Stimulated activated CD4-positive, alpha-beta T cell treated with anti-CD3 and anti-CD28 coated beads, Interleukin-4, amount 100 ng/mL, for 4 hours (primary cell): Measurements from ENCODE around the gene CRELD1.

ENCODE experiments used
- DNase-seq, 2 experiments: peaks; one replicate each; pipeline ENCODE4 v3.0.0-alpha.2; 2020

Gene CRELD1

GRCh38 chr3:9906480-9906879, 27.2 kb upstream of the CRELD1 start:
- DNase-seq: no peak

DNA sequence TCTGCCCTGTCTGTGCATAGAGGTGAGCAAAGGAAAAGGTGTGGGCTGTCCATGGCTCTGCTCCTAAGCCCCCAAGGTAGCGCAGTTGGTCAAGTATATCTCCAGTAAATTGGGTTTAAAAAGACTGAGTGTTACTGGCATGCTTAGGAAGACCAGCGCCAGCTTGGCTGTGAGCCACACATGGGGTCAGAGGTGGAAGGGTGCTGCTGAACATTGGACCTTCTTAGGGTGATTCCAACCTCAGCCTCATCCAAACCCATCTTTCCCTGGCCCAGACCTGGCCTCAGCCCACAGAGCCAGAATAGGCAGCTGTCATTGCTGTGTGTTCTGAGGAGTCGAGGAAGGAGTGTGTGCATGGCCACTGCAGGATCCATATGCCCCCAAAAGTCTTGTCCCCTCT, 25.3 kb upstream of the CRELD1 start:
- no peak for DNase-seq

DNA sequence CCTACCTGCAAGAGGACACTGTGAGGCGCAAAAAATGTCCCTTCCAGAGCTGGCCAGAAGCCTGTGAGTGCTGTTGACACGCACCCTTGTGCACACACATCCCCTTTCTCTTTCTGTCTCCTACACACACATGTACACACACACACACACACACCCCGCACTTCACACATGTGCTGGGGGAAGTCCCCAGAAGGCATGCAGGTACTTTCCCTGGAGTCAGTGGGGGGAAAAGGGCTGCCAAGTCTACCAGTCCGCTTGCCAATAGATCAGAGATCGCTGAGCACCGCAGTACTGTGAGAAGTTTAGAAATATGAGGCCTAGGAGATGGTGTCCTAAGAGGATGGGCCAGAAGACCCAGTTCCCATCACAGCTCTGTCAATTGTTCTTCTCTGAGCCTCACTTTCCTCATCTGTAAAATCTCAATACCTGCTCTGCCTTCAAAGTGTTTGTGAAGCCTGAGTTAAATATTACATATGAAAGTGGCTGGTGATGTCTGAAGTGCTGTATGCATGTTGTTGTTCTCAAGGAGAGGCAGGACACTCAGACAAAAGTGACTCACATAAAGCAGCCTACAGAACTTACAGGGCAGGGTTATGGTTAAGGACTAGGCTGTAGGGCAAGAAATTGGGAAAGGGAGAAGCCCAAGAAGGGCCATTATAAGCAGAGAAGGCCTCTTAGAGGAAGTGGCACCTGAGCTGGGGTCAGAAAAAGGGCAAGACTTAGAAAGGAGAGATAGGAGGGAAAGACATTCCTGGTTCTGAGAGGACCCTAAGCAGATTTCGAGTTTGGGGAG, 24.2 kb upstream of the CRELD1 start:
- peak in 1 of 2 experiments; percentile 26 for DNase-seq

GRCh38 chr3:9911863-9912262, 21.8 kb upstream of the CRELD1 start:
- no peak for DNase-seq

DNA sequence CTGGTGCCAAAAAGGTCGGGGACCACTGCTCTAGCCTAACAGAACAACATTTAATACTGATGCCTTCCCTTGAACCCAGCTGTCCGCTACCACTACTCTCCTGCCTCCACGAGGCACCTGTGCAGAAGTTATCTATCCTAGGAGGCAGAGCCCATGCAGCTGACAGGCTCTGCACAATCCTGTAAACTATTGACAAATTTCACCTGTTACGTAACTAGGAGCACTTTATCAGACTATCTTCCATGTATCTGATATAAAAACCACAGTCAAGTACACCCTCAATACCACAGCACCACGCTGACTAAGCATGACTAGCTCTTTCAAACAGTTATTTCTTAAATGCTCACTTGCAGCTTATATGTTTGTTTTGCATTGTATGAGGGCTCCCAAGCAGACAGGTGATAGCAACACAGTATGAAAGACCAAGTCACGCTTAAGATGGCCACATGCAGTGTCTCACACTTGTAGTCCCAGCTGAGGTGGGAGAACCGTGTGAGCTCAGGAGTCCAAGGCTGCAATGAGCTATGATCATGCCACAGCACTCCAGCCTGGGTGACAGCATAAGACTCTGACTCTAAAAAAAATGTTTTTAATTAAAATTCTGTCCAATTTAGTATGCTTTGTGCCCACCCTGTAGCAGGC, 21.2 kb upstream of the CRELD1 start:
- DNase-seq: no peak

- no peak for DNase-seq
Measured at GRCh38 chr3:9913601-9914000, 20.0 kb upstream of the CRELD1 start.

DNA sequence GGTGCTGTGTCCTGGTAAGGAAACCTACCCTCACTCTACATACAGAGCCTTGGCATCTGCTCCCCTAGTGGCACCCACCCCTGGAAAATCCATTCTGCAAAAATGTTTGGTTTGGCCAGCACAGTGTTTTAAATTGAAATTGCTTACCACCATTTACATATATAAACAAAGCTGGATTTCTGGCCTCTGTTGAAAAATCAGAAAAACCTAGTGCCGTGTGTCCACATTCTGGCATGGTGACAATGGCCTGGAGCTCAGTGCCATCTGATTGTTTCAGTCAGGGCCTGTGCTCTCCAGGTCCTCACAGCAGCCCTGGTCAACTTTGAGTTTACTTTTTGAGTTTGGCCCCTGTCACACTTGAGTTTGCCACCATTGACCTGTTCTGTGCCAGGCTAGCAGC, 19.6 kb upstream of the CRELD1 start:
- DNase-seq: no peak

- DNase-seq: no peak
Measured at GRCh38 chr3:9914559-9915253, 18.9 kb upstream of the CRELD1 start.

DNA sequence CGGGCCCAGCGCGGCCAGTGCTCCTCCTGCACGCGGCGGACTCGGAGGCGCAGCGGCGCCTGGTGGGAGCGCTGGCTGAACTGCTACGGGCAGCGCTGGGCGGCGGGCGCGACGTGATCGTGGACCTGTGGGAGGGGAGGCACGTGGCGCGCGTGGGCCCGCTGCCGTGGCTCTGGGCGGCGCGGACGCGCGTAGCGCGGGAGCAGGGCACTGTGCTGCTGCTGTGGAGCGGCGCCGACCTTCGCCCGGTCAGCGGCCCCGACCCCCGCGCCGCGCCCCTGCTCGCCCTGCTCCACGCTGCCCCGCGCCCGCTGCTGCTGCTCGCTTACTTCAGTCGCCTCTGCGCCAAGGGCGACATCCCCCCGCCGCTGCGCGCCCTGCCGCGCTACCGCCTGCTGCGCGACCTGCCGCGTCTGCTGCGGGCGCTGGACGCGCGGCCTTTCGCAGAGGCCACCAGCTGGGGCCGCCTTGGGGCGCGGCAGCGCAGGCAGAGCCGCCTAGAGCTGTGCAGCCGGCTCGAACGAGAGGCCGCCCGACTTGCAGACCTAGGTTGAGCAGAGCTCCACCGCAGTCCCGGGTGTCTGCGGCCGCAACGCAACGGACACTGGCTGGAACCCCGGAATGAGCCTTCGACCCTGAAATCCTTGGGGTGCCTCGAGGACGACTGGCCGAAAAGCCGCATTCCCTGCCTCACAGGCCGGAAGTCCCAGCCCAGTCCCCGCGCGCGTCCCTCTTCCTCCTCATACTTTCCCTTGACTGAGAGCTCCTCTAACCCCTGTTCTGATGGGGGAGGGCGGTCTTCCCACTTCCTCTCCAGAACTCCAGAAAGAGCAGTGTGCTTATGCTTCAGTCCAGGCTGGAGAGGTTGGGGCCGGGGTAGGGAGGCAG, 18.1 kb upstream of the CRELD1 start:
- DNase-seq: peak; percentile 10 to 30

DNA sequence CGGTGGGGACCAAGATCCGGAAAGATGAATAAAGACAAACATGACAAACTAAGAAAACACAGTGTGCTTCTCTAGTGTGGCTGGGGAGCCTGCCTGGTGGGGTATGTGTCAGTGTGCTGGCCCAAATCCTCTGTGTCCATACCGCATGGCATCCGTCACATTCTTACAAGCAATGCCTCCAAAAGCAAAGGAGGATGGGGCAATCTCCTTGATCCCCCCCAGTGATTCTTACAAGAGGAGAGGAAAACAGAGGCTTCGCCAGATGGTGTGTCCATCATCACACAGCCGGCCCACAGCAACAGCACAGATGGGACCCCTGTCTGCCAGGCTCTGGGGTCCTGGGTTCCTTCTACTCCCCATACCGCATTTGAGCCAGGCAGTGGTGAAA, 17.3 kb upstream of the CRELD1 start:
- no peak for DNase-seq

- DNase-seq: peak; percentile 28 to 50
Measured at GRCh38 chr3:9916734-9917680, 16.6 kb upstream of the CRELD1 start, which contains the start of gene IL17RC. IL17RC (plus strand) TSS chr3:9917098; CDS start chr3:9917316, 218 bp downstream.

DNA sequence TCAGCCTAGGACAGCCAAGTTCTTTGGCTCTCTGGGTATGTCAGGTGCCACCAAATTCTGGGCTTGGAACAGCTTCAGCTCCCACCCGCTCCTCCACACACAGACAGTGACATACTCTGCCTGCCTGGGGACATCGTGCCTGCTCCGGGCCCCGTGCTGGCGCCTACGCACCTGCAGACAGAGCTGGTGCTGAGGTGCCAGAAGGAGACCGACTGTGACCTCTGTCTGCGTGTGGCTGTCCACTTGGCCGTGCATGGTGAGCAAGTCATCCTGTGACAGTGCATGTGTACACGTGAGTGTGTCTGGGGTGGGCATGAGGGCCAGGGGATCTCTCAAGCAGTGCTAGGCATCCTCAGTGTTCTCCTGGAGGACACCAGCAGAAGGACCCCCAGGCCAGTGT, 15.8 kb upstream of the CRELD1 start:
- no peak for DNase-seq

GRCh38 chr3:9918261-9919038, 15.2 kb upstream of the CRELD1 start:
- no peak for DNase-seq

DNA sequence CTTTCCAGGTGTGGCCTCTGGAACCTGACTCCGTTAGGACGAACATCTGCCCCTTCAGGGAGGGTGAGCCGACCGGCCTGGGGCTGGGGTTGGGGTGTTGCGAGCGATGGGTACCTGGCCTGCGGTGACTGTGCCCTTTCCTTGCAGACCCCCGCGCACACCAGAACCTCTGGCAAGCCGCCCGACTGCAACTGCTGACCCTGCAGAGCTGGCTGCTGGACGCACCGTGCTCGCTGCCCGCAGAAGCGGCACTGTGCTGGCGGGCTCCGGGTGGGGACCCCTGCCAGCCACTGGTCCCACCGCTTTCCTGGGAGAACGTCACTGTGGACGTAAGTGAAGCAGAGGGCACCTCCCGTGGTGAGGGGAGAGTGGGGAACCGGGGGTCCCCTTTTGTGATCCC, 5.5 kb upstream of the CRELD1 start:
- DNase-seq: no peak

DNA sequence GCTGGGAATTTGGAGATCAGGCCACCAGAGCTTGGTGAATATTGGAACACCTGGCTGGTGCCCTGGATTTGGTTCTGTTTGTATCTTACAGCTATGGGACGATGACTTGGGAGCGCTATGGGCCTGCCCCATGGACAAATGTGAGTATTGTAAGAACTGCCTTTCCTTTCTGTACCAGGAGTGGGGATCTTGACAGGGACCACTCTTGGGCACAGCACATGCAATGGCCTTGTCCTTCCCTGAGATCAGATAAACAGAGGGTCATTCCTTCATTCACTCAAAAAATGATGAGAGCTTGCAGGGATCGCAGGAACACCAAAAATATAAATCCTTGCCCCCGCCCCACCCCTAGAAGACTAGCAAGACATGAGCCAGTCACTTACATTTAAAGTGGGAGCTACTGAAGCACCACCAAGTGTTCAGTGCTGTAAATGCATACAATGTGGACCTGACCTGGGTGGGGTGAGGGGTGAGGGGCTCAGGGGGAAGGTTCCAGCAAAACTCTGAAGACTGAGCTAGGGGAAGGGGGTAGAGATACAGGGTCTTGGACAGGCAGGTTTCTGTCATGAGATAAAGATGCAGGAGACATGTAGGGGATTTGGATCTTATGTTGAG, 2.7 kb upstream of the CRELD1 start:
- no peak for DNase-seq

DNA sequence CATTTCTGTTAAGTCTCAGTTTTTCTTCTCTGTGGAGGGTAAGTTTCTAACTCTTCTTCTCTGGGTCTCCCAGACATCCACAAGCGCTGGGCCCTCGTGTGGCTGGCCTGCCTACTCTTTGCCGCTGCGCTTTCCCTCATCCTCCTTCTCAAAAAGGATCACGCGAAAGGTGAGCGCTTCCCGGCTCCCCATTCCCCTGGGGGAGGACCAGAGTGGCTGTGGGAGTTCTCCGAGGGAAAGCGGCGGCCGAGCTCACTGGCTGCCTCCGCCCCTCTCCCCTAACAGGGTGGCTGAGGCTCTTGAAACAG, 1.1 kb upstream of the CRELD1 start:
- no peak for DNase-seq

- peak; percentile 88 to 93 for DNase-seq
Measured at GRCh38 chr3:9932843-9933560, 632 bp upstream of the CRELD1 start.

DNA sequence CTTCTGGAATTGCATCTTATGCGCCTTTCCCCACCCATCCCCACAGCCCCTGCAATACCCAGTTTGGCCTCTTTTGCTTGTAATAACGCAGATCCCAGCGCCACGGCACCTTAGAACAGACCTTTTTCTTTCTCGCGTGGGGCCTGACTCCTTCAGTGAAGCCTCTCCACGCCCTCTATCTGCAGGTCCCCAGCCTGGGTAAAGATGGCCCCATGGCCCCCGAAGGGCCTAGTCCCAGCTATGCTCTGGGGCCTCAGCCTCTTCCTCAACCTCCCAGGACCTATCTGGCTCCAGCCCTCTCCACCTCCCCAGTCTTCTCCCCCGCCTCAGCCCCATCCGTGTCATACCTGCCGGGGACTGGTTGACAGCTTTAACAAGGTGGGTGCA, 594 bp downstream of the CRELD1 start:
- DNase-seq: no peak

DNA sequence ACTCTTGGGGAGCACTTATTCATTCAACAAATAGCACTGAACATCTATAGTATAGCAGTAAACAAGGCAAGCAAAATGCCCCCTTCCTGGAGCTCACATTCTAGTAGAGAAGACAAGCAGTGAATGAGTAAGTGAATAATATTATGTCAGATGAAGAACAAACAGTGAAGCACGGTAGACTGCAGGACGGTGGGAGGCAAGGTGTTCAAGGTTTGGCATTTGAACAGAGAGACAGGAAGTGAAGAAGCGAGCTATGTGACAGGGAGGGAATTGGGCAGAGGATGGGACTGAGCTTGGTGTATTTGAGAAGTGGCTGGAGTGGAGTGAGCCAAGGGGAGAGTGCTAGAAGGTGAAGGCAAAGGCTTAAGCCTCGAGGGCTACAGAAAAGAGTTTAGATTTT, 1.4 kb downstream of the CRELD1 start:
- DNase-seq: no peak

GRCh38 chr3:9935966-9936510, 2.4 kb downstream of the CRELD1 start:
- DNase-seq: no peak
